Liver (tissue), 3 donors: ENCODE measurements around the gene PGPEP1.

Experiments
- ATF3 ChIP-seq: IDR thresholded peaks from 2 replicates; pipeline ENCODE4 v1.6.1; 2016; ENCODE audit warnings: antibody characterized with exemption
- CTCF ChIP-seq: fragments of 150-350 bp; IDR thresholded peaks from 2 replicates; pipeline ENCODE4 v1.5.1; 2017; ENCODE audit warnings: improper control_type of control experiment, low read depth, low read length; ENCODE audit not compliant: missing input control
- EGR1 ChIP-seq, 2 donors: IDR thresholded peaks; 2 replicates each; pipeline ENCODE4 v1.6.1; 2016 to 2018; ENCODE audit warnings: antibody characterized with exemption in 2 of 2, low read depth in 2 of 2
- FOXA1 ChIP-seq: IDR thresholded peaks from 2 replicates; pipeline ENCODE4 v1.6.1; 2016; ENCODE audit warnings: antibody characterized with exemption
- JUND ChIP-seq, 2 donors: IDR thresholded peaks; 2 replicates each; pipeline ENCODE4 v1.6.1; 2016; ENCODE audit warnings: antibody characterized with exemption in 2 of 2
- MAX ChIP-seq: IDR thresholded peaks from 2 replicates; pipeline ENCODE4 v1.6.1; 2016; ENCODE audit warnings: antibody characterized with exemption
- REST ChIP-seq: IDR thresholded peaks from 2 replicates; pipeline ENCODE4 v1.6.1; 2016; ENCODE audit warnings: antibody characterized with exemption, mild to moderate bottlenecking
- SP1 ChIP-seq: IDR thresholded peaks from 2 replicates; pipeline ENCODE4 v1.6.1; 2018; ENCODE audit warnings: antibody characterized with exemption, mild to moderate bottlenecking
- YY1 ChIP-seq: IDR thresholded peaks from 2 replicates; pipeline ENCODE4 v1.6.1; 2016; ENCODE audit warnings: antibody characterized with exemption, mild to moderate bottlenecking
- ZBTB33 ChIP-seq: IDR thresholded peaks from 2 replicates; pipeline ENCODE4 v1.6.1; 2016; ENCODE audit warnings: antibody characterized with exemption
- donor health status: healthy.
- donor health status: healthy.

GRCh38 chr19:18419195-18419698 lies 78.8 kb downstream of the PGPEP1 start, which contains the start of gene SSBP4:
- TF ChIP-seq CTCF (peak; percentile 45), MAX (no peak), JUND (IDR thresholded peaks at IDR 0.05) (no peak), YY1 (no peak), ATF3 (no peak), REST (no peak), FOXA1 (no peak), SP1 (no peak), ZBTB33 (no peak), EGR1 (IDR thresholded peaks at IDR 0.05; ENCODE audit: low read depth in 2 of 2) (peak in 1 of 2 donors; percentile 37)
